Measurements from ENCODE around the gene FOXN4. TPM values are rescaled to one million over a fixed set of nuclear protein-coding genes. Genes with fewer than 3 reads are reported as not detected.

FOXN4 gene
- total RNA-seq, 4 donors from 2014 or later = not detected

DNA sequence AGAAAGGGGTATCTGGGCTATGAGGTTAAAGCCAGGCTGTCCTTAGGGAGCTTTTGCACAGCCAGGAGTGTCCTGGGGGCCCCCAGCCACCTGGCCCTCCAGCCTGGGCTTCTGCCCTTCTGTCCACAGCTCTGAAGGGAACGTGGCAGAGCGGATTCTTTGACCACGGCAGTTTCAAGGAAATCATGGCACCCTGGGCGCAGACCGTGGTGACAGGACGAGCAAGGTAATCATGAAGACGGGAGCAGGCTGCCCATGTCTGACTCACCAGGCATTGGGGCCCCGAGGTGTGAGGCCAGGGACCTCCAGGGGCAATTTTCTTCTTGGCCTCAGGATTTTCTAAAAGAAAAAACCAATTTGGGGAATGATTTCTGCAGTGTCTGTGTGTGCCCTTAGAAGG lies 53.1 kb downstream of the FOXN4 start:
- 67 to 71% methylated on average over 1 to 8 of the region's 8 CpGs for WGBS, 2 donors
- no peak for DNase-seq

DNA sequence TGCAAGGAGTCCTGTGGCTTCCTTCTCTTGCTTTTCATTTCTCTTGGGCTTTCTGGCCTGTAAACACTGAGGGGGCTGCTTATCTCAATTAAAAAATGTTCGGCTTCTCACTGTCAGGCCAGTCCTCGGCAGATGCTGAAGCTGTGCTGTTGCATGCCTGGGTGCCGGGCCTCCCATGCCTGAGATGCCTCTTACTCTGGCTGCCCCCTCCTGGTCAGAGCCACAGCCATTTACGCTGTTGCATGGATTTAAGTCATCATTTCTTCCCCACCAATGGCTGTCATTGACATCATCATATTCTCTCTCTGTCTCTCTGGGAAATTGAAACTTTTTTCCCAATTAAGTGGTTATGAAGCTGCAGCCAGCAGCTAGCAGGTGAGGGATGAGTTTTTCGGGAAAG lies 53.7 kb downstream of the FOXN4 start:
- Histone ChIP-seq H3K4me1 (no peaks in the 10 kb centered on the region), H3K27ac (no peak overlapping the region), H3K4me3 (no peak overlapping the region), H3K27me3 (no peaks in the 10 kb centered on the region), H3K36me3 (peaks cover 0 to 100% (median 7%) of the 10 kb centered on the region in 3 donors), H3K9me3 (peaks cover 0 to 7% (median 7%) of the 10 kb centered on the region in 3 donors)
- WGBS, 2 donors = 72 to 98% methylated on average over 4 of the region's 5 CpGs
- TF ChIP-seq, protein P1, sequence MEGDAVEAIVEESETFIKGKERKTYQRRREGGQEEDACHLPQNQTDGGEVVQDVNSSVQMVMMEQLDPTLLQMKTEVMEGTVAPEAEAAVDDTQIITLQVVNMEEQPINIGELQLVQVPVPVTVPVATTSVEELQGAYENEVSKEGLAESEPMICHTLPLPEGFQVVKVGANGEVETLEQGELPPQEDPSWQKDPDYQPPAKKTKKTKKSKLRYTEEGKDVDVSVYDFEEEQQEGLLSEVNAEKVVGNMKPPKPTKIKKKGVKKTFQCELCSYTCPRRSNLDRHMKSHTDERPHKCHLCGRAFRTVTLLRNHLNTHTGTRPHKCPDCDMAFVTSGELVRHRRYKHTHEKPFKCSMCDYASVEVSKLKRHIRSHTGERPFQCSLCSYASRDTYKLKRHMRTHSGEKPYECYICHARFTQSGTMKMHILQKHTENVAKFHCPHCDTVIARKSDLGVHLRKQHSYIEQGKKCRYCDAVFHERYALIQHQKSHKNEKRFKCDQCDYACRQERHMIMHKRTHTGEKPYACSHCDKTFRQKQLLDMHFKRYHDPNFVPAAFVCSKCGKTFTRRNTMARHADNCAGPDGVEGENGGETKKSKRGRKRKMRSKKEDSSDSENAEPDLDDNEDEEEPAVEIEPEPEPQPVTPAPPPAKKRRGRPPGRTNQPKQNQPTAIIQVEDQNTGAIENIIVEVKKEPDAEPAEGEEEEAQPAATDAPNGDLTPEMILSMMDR (IDR thresholded peaks at IDR 0.05) = no peak
- TF ChIP-seq POLR2A (IDR thresholded peaks at IDR 0.05) = no peak
- no peak for DNase-seq
- intact Hi-C loops (cut with DNase I) = no loop called here

More for the DNA sequence above, 53.1 kb downstream of the FOXN4 start:
- intact Hi-C loops (cut with DNase I) = no loop called here
- Histone ChIP-seq H3K27ac (no peak overlapping the region), H3K9me3 (peaks cover 0 to 7% (median 7%) of the 10 kb centered on the region in 3 donors), H3K4me1 (no peaks in the 10 kb centered on the region), H3K27me3 (no peaks in the 10 kb centered on the region), H3K36me3 (peaks cover 0 to 100% (median 10%) of the 10 kb centered on the region in 3 donors), H3K4me3 (no peak overlapping the region)
- TF ChIP-seq, protein P1 (IDR thresholded peaks at IDR 0.05) = no peak
- no peak for TF ChIP-seq POLR2A (IDR thresholded peaks at IDR 0.05)

DNA sequence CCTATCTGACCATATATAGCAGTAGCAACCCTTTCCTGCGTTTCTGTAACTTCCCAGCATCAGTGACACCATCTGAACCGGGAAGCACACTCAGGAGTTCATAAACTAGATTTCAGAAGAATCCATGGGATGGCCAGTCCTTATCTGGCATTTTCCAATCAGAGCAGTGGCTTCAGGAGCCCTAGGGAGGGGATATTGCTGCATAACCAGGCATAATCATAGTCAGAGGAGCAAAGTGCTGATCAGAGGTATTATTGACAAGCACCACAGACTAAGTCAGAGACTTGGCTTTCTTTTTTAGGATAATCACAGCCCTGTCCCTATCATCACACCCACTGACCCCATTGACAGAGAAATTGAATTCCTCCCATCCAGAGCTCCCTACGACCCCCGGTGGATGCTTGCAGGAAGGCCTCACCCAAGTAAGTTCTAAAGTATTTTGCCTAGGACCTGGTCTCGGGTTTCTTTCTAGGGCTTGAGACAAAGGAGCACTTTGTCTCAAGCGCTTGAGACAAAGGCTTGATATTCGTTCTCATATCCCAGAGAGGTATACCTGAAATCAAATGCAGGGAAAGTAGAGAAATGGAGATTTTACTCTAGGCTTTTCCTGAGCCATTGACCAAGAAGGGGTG lies 55.1 kb downstream of the FOXN4 start:
- Histone ChIP-seq H3K9me3 (peaks cover 0 to 7% (median 7%) of the 10 kb centered on the region in 3 donors), H3K4me1 (no peaks in the 10 kb centered on the region), H3K27ac (no peak overlapping the region), H3K4me3 (no peak overlapping the region), H3K36me3 (peaks cover 0 to 99% (median 9%) of the 10 kb centered on the region in 3 donors), H3K27me3 (no peaks in the 10 kb centered on the region)
- TF ChIP-seq POLR2A (IDR thresholded peaks at IDR 0.05) = no peak
- TF ChIP-seq, protein P1 (IDR thresholded peaks at IDR 0.05) = no peak
- WGBS, 2 donors = 97 to 98% methylated on average over 3 to 4 of the region's 7 CpGs
- DNase-seq = no peak
- intact Hi-C loops (cut with DNase I) = no loop called here

DNA sequence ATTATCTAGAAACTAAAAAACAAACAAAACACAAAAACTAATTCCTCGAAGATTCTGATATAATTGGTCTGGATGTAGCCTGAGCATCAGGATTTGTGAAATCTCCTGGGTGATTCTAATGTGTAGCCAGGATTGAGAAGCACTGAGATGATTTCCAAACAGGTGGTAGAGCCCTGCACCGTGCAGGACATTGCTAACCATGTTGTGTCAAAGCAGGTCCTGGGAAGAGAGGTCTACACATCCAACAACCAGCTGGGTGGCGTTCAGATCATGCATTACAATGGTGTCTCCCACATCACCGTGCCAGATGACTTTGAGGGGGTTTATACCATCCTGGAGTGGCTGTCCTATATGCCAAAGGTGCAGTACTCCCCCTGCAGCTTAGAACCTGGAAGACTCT lies 56.3 kb downstream of the FOXN4 start:
- no peaks in the 10 kb centered on the region for H3K4me1 ChIP-seq
- WGBS, 2 donors = 84 to 90% methylated on average over 4 of the region's 4 CpGs
- intact Hi-C loops (cut with DNase I) = no loop called here
- H3K4me3 ChIP-seq = no peak overlapping the region
- DNase-seq = no peak
- H3K9me3 ChIP-seq = peaks cover 0 to 7% (median 7%) of the 10 kb centered on the region in 3 donors
- no peaks in the 10 kb centered on the region for H3K27me3 ChIP-seq
- peaks cover 0 to 97% (median 9%) of the 10 kb centered on the region in 3 donors for H3K36me3 ChIP-seq
- no peak for TF ChIP-seq POLR2A (IDR thresholded peaks at IDR 0.05)
- no peak overlapping the region for H3K27ac ChIP-seq

DNA sequence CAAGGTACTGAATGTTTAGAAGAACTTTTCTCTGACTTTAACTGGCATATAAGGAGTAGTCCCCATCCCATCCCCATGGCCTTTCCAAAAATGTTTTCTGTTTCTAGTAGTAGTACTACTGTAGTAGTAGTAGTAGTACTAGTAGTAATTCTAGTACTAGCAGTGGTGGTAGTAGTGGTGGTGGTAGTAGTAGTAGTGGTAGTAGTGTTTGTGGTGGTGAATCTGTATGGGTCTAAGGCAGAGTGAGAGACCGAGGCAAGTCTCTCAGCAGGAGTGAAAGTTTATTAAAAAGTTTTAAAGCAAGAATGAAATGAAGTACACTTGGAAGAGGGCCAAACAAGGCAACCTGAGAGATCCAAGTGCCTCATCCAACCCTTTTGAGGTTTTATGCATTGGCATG lies 58.6 kb downstream of the FOXN4 start:
- Histone ChIP-seq H3K27ac (no peak overlapping the region), H3K36me3 (peaks cover 0 to 97% (median 13%) of the 10 kb centered on the region in 3 donors), H3K4me1 (no peaks in the 10 kb centered on the region), H3K9me3 (peaks cover 0 to 7% (median 7%) of the 10 kb centered on the region in 3 donors), H3K27me3 (no peaks in the 10 kb centered on the region), H3K4me3 (no peak overlapping the region)
- intact Hi-C loops (cut with DNase I) = no loop called here
- WGBS, 2 donors = 58 to 83% methylated on average over 1 of the region's 1 CpG
- no peak for TF ChIP-seq POLR2A (IDR thresholded peaks at IDR 0.05)
- TF ChIP-seq, protein P1 (IDR thresholded peaks at IDR 0.05) = no peak
- DNase-seq = no peak
